Stimulated activated CD4-positive, alpha-beta T cell treated with anti-CD3 and anti-CD28 coated beads, Interleukin-2, amount 100 ng/mL, for 4 hours (primary cell): ENCODE results near the gene AFTPH.

Experiments used
- DNase-seq: peaks from one replicate; pipeline ENCODE4 v3.0.0-alpha.2; 2020; ENCODE audit warnings: low read depth

AFTPH gene

GRCh38 chr2:64634345-64635267 lies 110.5 kb downstream of the AFTPH start:
- no peak for DNase-seq

- no peak for DNase-seq
Observed at GRCh38 chr2:64635976-64636911, 112.1 kb downstream of the AFTPH start.

- no peak for DNase-seq
Observed at GRCh38 chr2:64637000-64637635, 113.0 kb downstream of the AFTPH start.

- DNase-seq, result no peak
Observed at GRCh38 chr2:64637931-64638330, 113.8 kb downstream of the AFTPH start.

- DNase-seq, result no peak
Observed at GRCh38 chr2:64638502-64639120, 114.5 kb downstream of the AFTPH start.

GRCh38 chr2:64639691-64640090 lies 115.6 kb downstream of the AFTPH start:
- no peak for DNase-seq

- DNase-seq, result no peak
Observed at GRCh38 chr2:64640153-64641044, 116.3 kb downstream of the AFTPH start.

- no peak for DNase-seq
Observed at GRCh38 chr2:64641599-64641998, 117.5 kb downstream of the AFTPH start.
